ENCODE data around the gene U2AF2.
A peak's percentile ranks its signal among the peaks of the same experiment; 100 is the strongest.

GRCh38 chr19:55704494-55705245 is 49.8 kb downstream of the U2AF2 start:
- TF ChIP-seq CTCF (IDR thresholded peaks at IDR 0.05) = no peak
- TF ChIP-seq POLR2AphosphoS5 (IDR thresholded peaks at IDR 0.05) = peak in 1 of 2 donors; percentile 11
- TF ChIP-seq EP300 (IDR thresholded peaks at IDR 0.05) = no peak
